ENCODE data around the gene FOXQ1.

DNA sequence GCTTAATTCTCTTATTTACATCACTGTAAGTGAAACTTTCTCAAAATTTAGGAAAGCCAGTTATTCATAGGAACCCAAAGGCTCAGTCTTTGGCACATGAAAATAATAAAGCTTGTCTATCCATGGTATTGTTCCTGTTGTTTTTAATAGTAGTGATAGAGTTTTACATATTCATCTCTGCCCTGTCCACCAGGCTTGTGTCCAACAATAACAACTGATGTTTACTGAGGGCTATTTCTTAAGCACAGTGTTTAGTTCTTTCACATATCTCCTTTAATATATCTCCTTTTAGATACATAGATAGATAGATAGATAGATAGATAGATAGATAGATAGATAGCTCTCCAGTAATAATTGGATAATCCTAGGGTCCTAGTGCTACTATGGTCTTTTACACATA lies 34.2 kb downstream of the FOXQ1 start:
- TF ChIP-seq POLR2A (IDR thresholded peaks at IDR 0.05; ENCODE audit: low read length) (no peak), GATA1 (IDR thresholded peaks at IDR 0.05; ENCODE audit: low read depth, low read length) (no peak)

Measured in erythroblast (primary cell).